HCT116 (cell line): ENCODE data around the gene AARS2. TPM values are rescaled to one million over a fixed set of nuclear protein-coding genes. Genes with fewer than 3 reads are reported as not detected.

Experiments used
- ATAC-seq: fragments of 200-7000 bp; cut with Tn5 transposase; 2 replicates; pipeline ENCODE4 v1.9.1; 2020; ENCODE audit warnings: mild to moderate bottlenecking, moderate library complexity
- BruUV-seq: library from RNA; stranded (reverse); fragments of 400-500 nt; replicated peaks from 2 replicates; lab custom pipeline; 2021; lab: Mats Ljungman, UMichigan
- CTCF ChIA-PET: fragments of 300-600 bp; sonication (Branson Sonifier 250); formaldehyde crosslinking; loops from one replicate; lab custom pipeline; 2021; ENCODE audit warnings: antibody characterized with exemption; lab: Charles Lee
- POLR2A ChIA-PET: fragments of 300-600, 350-600 bp; sonication (Branson Sonifier 250); formaldehyde crosslinking; loops from one replicate; lab custom pipeline; 2021; ENCODE audit warnings: antibody characterized with exemption; lab: Charles Lee
- RAD21 ChIA-PET, 2 experiments: fragments of 300-600 bp; sonication (Branson Sonifier 250); formaldehyde crosslinking; loops; one replicate each; lab custom pipeline; 2023; ENCODE audit warnings: low total read pairs in 2 of 2; ENCODE audit not compliant: uncharacterized antibody in 2 of 2, unreplicated experiment in 2 of 2, low non-redundant PET in 1 of 2; lab: Charles Lee
- DNase-seq: peaks from one replicate; pipeline ENCODE4 v3.0.0-alpha.2; 2010; ENCODE audit warnings: low read depth, low spot score
- H2AFZ ChIP-seq: fragments of 200-600 bp; shearing (Covaris generic), sonication (generic); 2 replicates; pipeline ENCODE4 v1.6.1; 2017; ENCODE audit warnings: low read depth, mixed run types, mixed read lengths, antibody characterized with exemption, low read length; ENCODE audit not compliant: poor library complexity, severe bottlenecking
- H3K27ac ChIP-seq: 2 replicates; pipeline ENCODE4 v1.5.1; 2012; ENCODE audit warnings: low read depth, low read length
- H3K27me3 ChIP-seq: fragments of 200-600 bp; sonication (generic); 2 replicates; pipeline ENCODE4 v1.6.1; 2016; ENCODE audit warnings: mixed run types, low read length, mixed read lengths; ENCODE audit not compliant: insufficient read depth
- H3K36me3 ChIP-seq, 2 experiments: fragments of 200-500 bp in 1 of 2; fragments of 200-600 bp in 1 of 2; sonication (Bioruptor generic) in 1 of 2; sonication (generic) in 1 of 2; 2 replicates each; pipeline versions ENCODE4 v1.5.1 to v1.6.1; 2014 to 2016; ENCODE audit warnings: low read length in 2 of 2, inconsistent platforms in 1 of 2, mixed read lengths in 1 of 2, mixed run types in 1 of 2; ENCODE audit not compliant: insufficient read depth in 2 of 2, control insufficient read depth in 1 of 2
- H3K4me1 ChIP-seq, 2 experiments: fragments of 200-600 bp in 1 of 2; sonication (generic) in 1 of 2; 2 replicates each; pipeline versions ENCODE4 v1.5.1 to v1.6.1; 2012 to 2017; ENCODE audit warnings: low read length in 2 of 2, inconsistent platforms in 1 of 2, mild to moderate bottlenecking in 1 of 2, mixed read lengths in 1 of 2, mixed run types in 1 of 2, moderate library complexity in 1 of 2; ENCODE audit not compliant: insufficient read depth in 2 of 2, control insufficient read depth in 1 of 2
- H3K4me2 ChIP-seq: fragments of 200-600 bp; sonication (generic); 2 replicates; pipeline ENCODE4 v1.6.1; 2017; ENCODE audit warnings: mixed run types, low read length, mixed read lengths
- H3K4me3 ChIP-seq, 2 experiments: fragments of 200-600 bp in 1 of 2; sonication (generic) in 1 of 2; replicated peaks in 1 of 2; 2 replicates each; pipeline ENCODE4 v1.5.1; 2011 to 2016; ENCODE audit warnings: low read length in 2 of 2, control low read depth in 1 of 2, low read depth in 1 of 2, mild to moderate bottlenecking in 1 of 2, mixed read lengths in 1 of 2, mixed run types in 1 of 2
- H3K79me2 ChIP-seq: fragments of 200-600 bp; sonication (generic); 2 replicates; pipeline ENCODE4 v1.6.1; 2017; ENCODE audit warnings: mild to moderate bottlenecking, mixed run types, low read length, moderate library complexity, mixed read lengths; ENCODE audit not compliant: insufficient read depth
- H3K9ac ChIP-seq: fragments of 200-600 bp; sonication (generic); 2 replicates; pipeline ENCODE4 v1.6.1; 2016; ENCODE audit warnings: low read length, mixed read lengths
- H3K9me2 ChIP-seq: fragments of 200-600 bp; sonication (generic), shearing (Covaris generic); 2 replicates; pipeline ENCODE4 v1.6.1; 2017; ENCODE audit warnings: mixed run types, mild to moderate bottlenecking, moderate library complexity; ENCODE audit not compliant: insufficient read depth
- H3K9me3 ChIP-seq, 2 experiments: fragments of 200-500 bp in 1 of 2; fragments of 200-600 bp in 1 of 2; sonication (Bioruptor generic) in 1 of 2; sonication (generic) in 1 of 2; 2 replicates each; pipeline ENCODE4 v1.6.1; 2014 to 2017; ENCODE audit warnings: low read length in 2 of 2, mixed read lengths in 2 of 2, inconsistent platforms in 1 of 2, low read depth in 1 of 2, mild to moderate bottlenecking in 1 of 2, mixed run types in 1 of 2, moderate library complexity in 1 of 2; ENCODE audit not compliant: control insufficient read depth in 1 of 2, insufficient read depth in 1 of 2
- H4K20me1 ChIP-seq: fragments of 200-600 bp; sonication (generic), shearing (Covaris generic); 2 replicates; pipeline ENCODE4 v1.6.1; 2017; ENCODE audit warnings: mixed run types, mild to moderate bottlenecking, moderate library complexity; ENCODE audit not compliant: insufficient read depth
- ATF3 ChIP-seq: IDR thresholded peaks from 2 replicates; pipeline ENCODE4 v1.6.1; 2012
- JUND ChIP-seq: IDR thresholded peaks from 2 replicates; pipeline ENCODE4 v1.6.1; 2012
- MAX ChIP-seq: IDR thresholded peaks from 2 replicates; pipeline ENCODE4 v1.6.1; 2012
- SIN3A ChIP-seq: IDR thresholded peaks from 2 replicates; pipeline ENCODE4 v1.6.1; 2012; ENCODE audit warnings: low read depth
- SRF ChIP-seq: IDR thresholded peaks from 2 replicates; pipeline ENCODE4 v1.6.1; 2012; ENCODE audit warnings: low read depth
- ZBTB33 ChIP-seq: IDR thresholded peaks from 2 replicates; pipeline ENCODE4 v1.6.1; 2011; ENCODE audit warnings: mild to moderate bottlenecking, low read length, moderate library complexity; ENCODE audit not compliant: insufficient replicate concordance; ENCODE audit errors: extremely low read depth
- ZNF274 ChIP-seq: fragments of 200-500 bp; sonication (Bioruptor generic); IDR thresholded peaks from 2 replicates; pipeline ENCODE4 v1.6.1; 2014; ENCODE audit warnings: mild to moderate bottlenecking, low read depth, low read length, inconsistent platforms
- intact Hi-C: fragments of 100-400 bp; cut with micrococcal nuclease; formaldehyde crosslinking; loops from 2 replicates; pipeline ENCODE4 v1.10.0; 2022
- total RNA-seq: library from RNA; stranded (reverse); gene quantifications from one replicate; pipeline ENCODE4 v1.2.1, GENCODE V29; 2021; ENCODE audit not compliant: unreplicated experiment

The AARS2 gene
- total RNA-seq, 1 experiment from 2014 or later, result 14.9 TPM

- no peak for TF ChIP-seq ATF3
- TF ChIP-seq SIN3A, result no peak
- no peak for TF ChIP-seq MAX
- no peak for TF ChIP-seq SRF
- TF ChIP-seq ZNF274, result no peak
Measured at GRCh38 chr6:44301782-44302564, 11.2 kb downstream of the AARS2 start (continued).

- Histone ChIP-seq H4K20me1 (no peaks in the 10 kb centered on the region), H3K27ac (no peak overlapping the region), H3K9me3 (no peaks in the 10 kb centered on the region), H3K27me3 (no peaks in the 10 kb centered on the region), H3K9me2 (no peaks in the 10 kb centered on the region), H3K4me1 (no peaks in the 10 kb centered on the region), H3K9ac (no peak overlapping the region), H3K4me2 (no peak overlapping the region), H3K36me3 (peaks cover 18 to 48% of the 10 kb centered on the region in 2 experiments), H3K4me3 (no peak overlapping the region), H2AFZ (no peak overlapping the region), H3K79me2 (no peaks in the 10 kb centered on the region)
- no TSS peak for BruUV-seq
- RAD21 ChIA-PET, result no interaction called here
- POLR2A ChIA-PET, result interaction anchor here (1.3 kb wide), 1 partner anchor 54 kb away, joined by 3 read pairs; the partner anchor contains the start of gene HSP90AB1
- CTCF ChIA-PET, result no interaction called here
- ATAC-seq (no peak), DNase-seq (no peak)
- TF ChIP-seq JUND, result no peak
- no peak for TF ChIP-seq SRF
- no peak for TF ChIP-seq ZBTB33
- TF ChIP-seq ATF3, result no peak
- intact Hi-C loops, result no loop called here
Measured at GRCh38 chr6:44301106-44301505, 12.0 kb downstream of the AARS2 start.
